HG02610 (cell line): ENCODE data around the gene SIRT2.
"Not testable (repeated sequence)": the region's sequence is repeated elsewhere in the genome, so short reads cannot be mapped to it uniquely, and the experiment has no call there.

Experiments
- ATAC-seq: cut with Tn5 transposase; IDR thresholded peaks from one replicate; pipeline ENCODE4 v1.9.1; 2021; ENCODE audit warnings: mild to moderate bottlenecking, moderate library complexity; ENCODE audit not compliant: unreplicated experiment

SIRT2 gene

GRCh38 chr19:38899447-38900201 lies at the start of gene SIRT2, which contains the start of gene NFKBIB:
TSS of gene SIRT2 (minus strand) at chr19:38899618. CDS start at chr19:38899521, 97 bp downstream.
TSS of gene NFKBIB (plus strand) at chr19:38899969. CDS start at chr19:38900033, 64 bp downstream.
- peak; percentile 92 for ATAC-seq

GRCh38 chr19:38946229-38947010 lies 47.0 kb upstream of the SIRT2 start:
- ATAC-seq: no peak

GRCh38 chr19:38945562-38946228 lies 46.3 kb upstream of the SIRT2 start:
- ATAC-seq: no peak

- ATAC-seq: no peak
Measured at GRCh38 chr19:38944981-38945506, 45.6 kb upstream of the SIRT2 start.

GRCh38 chr19:38942471-38943181 lies 43.2 kb upstream of the SIRT2 start:
- no peak for ATAC-seq

- no peak for ATAC-seq
Measured at GRCh38 chr19:38941979-38942378, 42.6 kb upstream of the SIRT2 start.

- not testable (repeated sequence) for ATAC-seq
Measured at GRCh38 chr19:38941466-38941865, 42.0 kb upstream of the SIRT2 start.

GRCh38 chr19:38939957-38940356 lies 40.5 kb upstream of the SIRT2 start:
- no peak for ATAC-seq

- ATAC-seq: no peak
Measured at GRCh38 chr19:38933544-38933943, 34.1 kb upstream of the SIRT2 start.

- no peak for ATAC-seq
Measured at GRCh38 chr19:38932425-38933179, 33.2 kb upstream of the SIRT2 start.

GRCh38 chr19:38931521-38931793 lies 32.0 kb upstream of the SIRT2 start:
- ATAC-seq: no peak

- peak; percentile 91 for ATAC-seq
Measured at GRCh38 chr19:38930776-38931520, 31.5 kb upstream of the SIRT2 start, which contains the start of gene MRPS12. TSS of gene MRPS12 (plus strand) at chr19:38930944. CDS start at chr19:38931295, 351 bp downstream.

GRCh38 chr19:38929929-38930775 lies 30.7 kb upstream of the SIRT2 start, which contains the start of gene SARS2:
TSS of gene SARS2 (minus strand) at chr19:38930763. CDS start at chr19:38930736, 27 bp downstream.
- ATAC-seq: peak; percentile 54

- no peak for ATAC-seq
Measured at GRCh38 chr19:38928391-38929001, 29.1 kb upstream of the SIRT2 start.

- ATAC-seq: no peak
Measured at GRCh38 chr19:38924388-38924787, 25.0 kb upstream of the SIRT2 start.

- no peak for ATAC-seq
Measured at GRCh38 chr19:38922482-38922881, 23.1 kb upstream of the SIRT2 start.

GRCh38 chr19:38921420-38922274 lies 22.2 kb upstream of the SIRT2 start:
- ATAC-seq: no peak
